Measurements from ENCODE around the gene PSPN. TPM values are rescaled to one million over a fixed set of nuclear protein-coding genes. Genes with fewer than 3 reads are reported as not detected.
A peak's percentile ranks its signal among the peaks of the same experiment; 100 is the strongest.

Gene PSPN
- total RNA-seq, 1 experiment from 2014 or later, result 1.4 TPM

GRCh38 chr19:6392221-6393073, 16.7 kb upstream of the PSPN start:
- H3K9me3 ChIP-seq (replicated peaks), result no peaks in the 10 kb centered on the region
- DNase-seq, result no peak
- H3K27me3 ChIP-seq, result no peaks in the 10 kb centered on the region
- H3K27ac ChIP-seq, result peak overlapping the region; percentile 45; the same call in 1 of the 2 replicates
- no peaks in the 10 kb centered on the region for H3K4me1 ChIP-seq
- peaks cover 19% of the 10 kb centered on the region for H3K36me3 ChIP-seq
- peak overlapping the region; percentile 69 for H3K4me3 ChIP-seq

GRCh38 chr19:6387372-6387771, 11.6 kb upstream of the PSPN start:
- Histone ChIP-seq H3K4me3 (no peak overlapping the region), H3K27ac (no peak overlapping the region), H3K4me1 (no peaks in the 10 kb centered on the region), H3K9me3 (replicated peaks) (no peaks in the 10 kb centered on the region), H3K27me3 (no peaks in the 10 kb centered on the region), H3K36me3 (peaks cover 31% of the 10 kb centered on the region)
- DNase-seq, result no peak

- Histone ChIP-seq H3K36me3 (peaks cover 54% of the 10 kb centered on the region), H3K4me1 (no peaks in the 10 kb centered on the region), H3K27ac (no peak overlapping the region), H3K27me3 (no peaks in the 10 kb centered on the region), H3K9me3 (replicated peaks) (no peaks in the 10 kb centered on the region), H3K4me3 (no peak overlapping the region)
- DNase-seq, result no peak
Measured at GRCh38 chr19:6384381-6384780, 8.6 kb upstream of the PSPN start.

GRCh38 chr19:6383188-6383587, 7.5 kb upstream of the PSPN start:
- H3K36me3 ChIP-seq, result peaks cover 46% of the 10 kb centered on the region

GRCh38 chr19:6381030-6381750, 5.5 kb upstream of the PSPN start:
- Histone ChIP-seq H3K36me3 (peaks cover 43% of the 10 kb centered on the region), H3K4me3 (no peak overlapping the region)

More at GRCh38 chr19:6383188-6383587, 7.5 kb upstream of the PSPN start:
- H3K9me3 ChIP-seq (replicated peaks), result no peaks in the 10 kb centered on the region
- no peak for DNase-seq
- H3K4me1 ChIP-seq, result no peaks in the 10 kb centered on the region
- H3K27me3 ChIP-seq, result no peaks in the 10 kb centered on the region
- H3K4me3 ChIP-seq, result no peak overlapping the region
- H3K27ac ChIP-seq, result no peak overlapping the region

GRCh38 chr19:6379744-6380143, 4.0 kb upstream of the PSPN start:
- no peak overlapping the region for H3K4me3 ChIP-seq
- H3K27ac ChIP-seq, result no peak overlapping the region
- H3K36me3 ChIP-seq, result peaks cover 40% of the 10 kb centered on the region
- no peaks in the 10 kb centered on the region for H3K4me1 ChIP-seq
- DNase-seq, result no peak
- no peaks in the 10 kb centered on the region for H3K9me3 ChIP-seq (replicated peaks)
- no peaks in the 10 kb centered on the region for H3K27me3 ChIP-seq

More at GRCh38 chr19:6381030-6381750, 5.5 kb upstream of the PSPN start:
- DNase-seq, result no peak
- H3K27me3 ChIP-seq, result no peaks in the 10 kb centered on the region
- no peaks in the 10 kb centered on the region for H3K9me3 ChIP-seq (replicated peaks)
- H3K4me1 ChIP-seq, result no peaks in the 10 kb centered on the region
- no peak overlapping the region for H3K27ac ChIP-seq

GRCh38 chr19:6378486-6378885, 2.8 kb upstream of the PSPN start:
- Histone ChIP-seq H3K9me3 (replicated peaks) (no peaks in the 10 kb centered on the region), H3K27me3 (no peaks in the 10 kb centered on the region), H3K27ac (no peak overlapping the region), H3K36me3 (peaks cover 40% of the 10 kb centered on the region), H3K4me1 (peaks cover 6% of the 10 kb centered on the region; the same call in 1 of the 2 replicates), H3K4me3 (no peak overlapping the region)
- DNase-seq, result no peak

- Histone ChIP-seq H3K27me3 (no peaks in the 10 kb centered on the region), H3K27ac (no peak overlapping the region), H3K4me3 (no peak overlapping the region), H3K4me1 (peaks cover 6% of the 10 kb centered on the region; the same call in 1 of the 2 replicates), H3K9me3 (replicated peaks) (no peaks in the 10 kb centered on the region), H3K36me3 (peaks cover 36% of the 10 kb centered on the region)
- no peak for DNase-seq
Measured at GRCh38 chr19:6378041-6378440, 2.3 kb upstream of the PSPN start.

- no peak overlapping the region for H3K4me3 ChIP-seq
- DNase-seq, result no peak
- peaks cover 6% of the 10 kb centered on the region; the same call in 1 of the 2 replicates for H3K4me1 ChIP-seq
- no peak overlapping the region for H3K27ac ChIP-seq
- H3K9me3 ChIP-seq (replicated peaks), result no peaks in the 10 kb centered on the region
- H3K27me3 ChIP-seq, result no peaks in the 10 kb centered on the region
- H3K36me3 ChIP-seq, result peaks cover 27% of the 10 kb centered on the region
Measured at GRCh38 chr19:6376512-6377190, 918 bp upstream of the PSPN start.

GRCh38 chr19:6374711-6375410, 872 bp downstream of the PSPN start:
- peaks cover 9% of the 10 kb centered on the region for H3K36me3 ChIP-seq
- no peak overlapping the region for H3K27ac ChIP-seq
- H3K4me3 ChIP-seq, result no peak overlapping the region
- H3K9me3 ChIP-seq (replicated peaks), result no peaks in the 10 kb centered on the region
- H3K4me1 ChIP-seq, result peaks cover 6% of the 10 kb centered on the region; the same call in 1 of the 2 replicates
- no peak for DNase-seq
- H3K27me3 ChIP-seq, result no peaks in the 10 kb centered on the region

- H3K4me1 ChIP-seq, result peaks cover 6% of the 10 kb centered on the region; the same call in 1 of the 2 replicates
- H3K27me3 ChIP-seq, result no peaks in the 10 kb centered on the region
- no peak overlapping the region for H3K27ac ChIP-seq
- H3K36me3 ChIP-seq, result peaks cover 3% of the 10 kb centered on the region
- no peaks in the 10 kb centered on the region for H3K9me3 ChIP-seq (replicated peaks)
- DNase-seq, result no peak
- H3K4me3 ChIP-seq, result peak overlapping the region; percentile 58
Measured at GRCh38 chr19:6374161-6374709, 1.5 kb downstream of the PSPN start.

- H3K4me3 ChIP-seq, result peak overlapping the region; percentile 58
- DNase-seq, result no peak
- peak overlapping the region; percentile 29; the same call in 1 of the 2 replicates for H3K27ac ChIP-seq
- H3K4me1 ChIP-seq, result peaks cover 6% of the 10 kb centered on the region; the same call in 1 of the 2 replicates
- H3K27me3 ChIP-seq, result no peaks in the 10 kb centered on the region
- H3K36me3 ChIP-seq, result 0 out of 2 replicates have a peak, but pooled peaks cover 4% of the 10 kb centered on the region
- no peaks in the 10 kb centered on the region for H3K9me3 ChIP-seq (replicated peaks)
Measured at GRCh38 chr19:6373813-6374108, 2.0 kb downstream of the PSPN start.

GRCh38 chr19:6373096-6373812, 2.5 kb downstream of the PSPN start:
- Histone ChIP-seq H3K4me3 (peak overlapping the region; percentile 92), H3K4me1 (peaks cover 6% of the 10 kb centered on the region; the same call in 1 of the 2 replicates), H3K9me3 (replicated peaks) (no peaks in the 10 kb centered on the region), H3K27ac (peak overlapping the region; percentile 84), H3K27me3 (no peaks in the 10 kb centered on the region), H3K36me3 (peaks cover 6% of the 10 kb centered on the region; the same call in 1 of the 2 replicates)
- DNase-seq, result peak; percentile 98 to 99

Data from SJCRH30 (cell line).